ENCODE data around the gene RASSF4. TPM values are rescaled to one million over a fixed set of nuclear protein-coding genes. Genes with fewer than 3 reads are reported as not detected.

The RASSF4 gene, protein sequence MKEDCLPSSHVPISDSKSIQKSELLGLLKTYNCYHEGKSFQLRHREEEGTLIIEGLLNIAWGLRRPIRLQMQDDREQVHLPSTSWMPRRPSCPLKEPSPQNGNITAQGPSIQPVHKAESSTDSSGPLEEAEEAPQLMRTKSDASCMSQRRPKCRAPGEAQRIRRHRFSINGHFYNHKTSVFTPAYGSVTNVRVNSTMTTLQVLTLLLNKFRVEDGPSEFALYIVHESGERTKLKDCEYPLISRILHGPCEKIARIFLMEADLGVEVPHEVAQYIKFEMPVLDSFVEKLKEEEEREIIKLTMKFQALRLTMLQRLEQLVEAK
- 13.0 TPM for polyA plus RNA-seq (2013, experiment 1 of 2)
- polyA plus RNA-seq (2013, experiment 2 of 2), result 13.1 TPM

DNA sequence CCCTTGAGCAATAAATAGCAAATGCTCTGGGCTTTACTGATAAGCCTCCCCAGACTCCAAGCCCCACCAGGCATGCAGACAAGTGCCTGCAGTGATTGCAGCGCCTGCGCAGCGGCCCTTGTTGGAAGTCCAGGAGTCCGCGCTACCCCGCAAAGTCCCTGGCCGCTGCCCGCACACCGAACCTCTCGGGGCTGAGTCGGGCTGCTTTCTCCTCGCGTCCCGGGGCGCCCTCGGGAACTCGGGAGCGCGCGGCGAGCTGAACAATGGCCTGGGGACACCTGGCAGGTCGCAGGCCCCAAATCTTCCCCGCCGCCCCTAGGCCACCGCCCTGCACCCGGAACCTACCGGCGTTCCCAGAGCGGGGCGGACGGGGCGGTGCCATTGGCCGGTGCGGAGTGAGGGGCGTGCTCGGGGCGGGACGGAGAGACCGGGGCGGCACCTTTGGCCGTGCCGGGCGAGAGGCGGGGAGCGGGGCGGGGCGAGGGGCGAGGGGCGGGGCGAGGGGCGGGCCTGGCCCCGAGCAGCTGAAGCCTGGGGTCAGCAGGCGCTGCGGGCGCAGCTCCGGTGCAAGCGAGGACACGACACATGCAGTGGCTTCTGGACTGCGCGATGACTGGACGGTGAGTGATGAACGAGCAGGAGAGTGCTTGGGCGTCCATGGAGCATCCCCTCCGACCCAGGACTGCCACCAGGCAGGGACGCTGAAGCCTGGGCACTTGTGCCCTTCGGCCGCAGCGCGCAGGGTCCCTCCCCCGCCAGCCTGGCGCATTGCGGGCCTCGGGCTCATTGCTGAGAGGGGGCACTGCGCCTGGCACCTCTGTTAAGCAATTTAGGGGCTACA lies at the start of gene RASSF4:
Gene RASSF4, plus strand, starts transcription at position 556 of the 841 bp plus-strand sequence. CDS start 10,401 bp downstream, outside the sequence.
- peaks cover 0 to 2% of the 10 kb centered on the region in 2 donors for H3K9me3 ChIP-seq (replicated peaks in 1 of 2; ENCODE audit: control insufficient read depth in 2 of 2, insufficient read depth in 1 of 2, low read depth in 1 of 2, low read length in 2 of 2)
- H3K36me3 ChIP-seq (replicated peaks in 1 of 2; ENCODE audit: control insufficient read depth in 2 of 2, insufficient read depth in 2 of 2, low read length in 2 of 2), result peaks cover 2 to 7% of the 10 kb centered on the region in 2 donors
- peak; percentile 89 for DNase-seq (ENCODE audit: low spot score)

DNA sequence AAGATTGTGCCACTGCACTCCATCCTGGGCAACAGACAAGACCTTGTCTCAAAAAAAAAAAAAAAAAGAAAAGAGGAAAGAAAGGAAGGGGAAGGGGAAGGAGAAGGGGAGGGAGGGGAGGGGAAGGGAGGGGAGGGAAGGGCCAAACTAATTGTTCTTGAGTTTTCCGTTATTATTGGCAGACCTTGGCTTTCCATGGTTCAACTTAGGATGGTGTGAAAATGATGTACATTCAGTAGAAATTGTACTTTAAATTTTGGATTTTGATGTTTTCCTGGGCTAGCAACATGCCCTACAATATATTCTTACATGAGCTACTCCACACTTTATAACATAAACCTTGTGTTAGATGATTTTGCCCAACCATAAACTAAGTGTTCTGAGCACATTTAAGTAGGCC lies 49.7 kb upstream of the RASSF4 start:
- Histone ChIP-seq H4K8ac (ENCODE audit: low read depth, low read length) (no peak overlapping the region), H3K9ac (ENCODE audit: low read depth, low read length, poor library complexity) (no peak overlapping the region), H4K91ac (ENCODE audit: low read depth, low read length, poor library complexity) (no peak overlapping the region), H3K79me1 (ENCODE audit: low read depth, low read length) (no peaks in the 10 kb centered on the region), H2AK5ac (ENCODE audit: low read depth, low read length) (no peak overlapping the region), H3K9me3 (replicated peaks in 1 of 2; ENCODE audit: control insufficient read depth in 2 of 2, insufficient read depth in 1 of 2, low read depth in 1 of 2, low read length in 2 of 2) (peaks cover 0 to 2% of the 10 kb centered on the region in 2 donors), H3K27ac (replicated peaks; ENCODE audit: low read length) (no peak overlapping the region), H3K23ac (ENCODE audit: low read depth, low read length, poor library complexity) (no peak overlapping the region), H3K14ac (ENCODE audit: low read length) (no peak overlapping the region), H3K27me3 (ENCODE audit: control insufficient read depth in 3 of 3, insufficient read depth in 3 of 3, low read depth in 1 of 3, low read length in 3 of 3) (peaks cover 0 to 5% (median 0%) of the 10 kb centered on the region in 3 experiments), H2AFZ (ENCODE audit: low read length) (no peak overlapping the region), H3K18ac (ENCODE audit: low read length) (no peak overlapping the region), H3K4ac (ENCODE audit: low read length) (no peak overlapping the region), H2BK5ac (ENCODE audit: low read length) (no peak overlapping the region), H2BK120ac (ENCODE audit: low read depth, low read length) (no peak overlapping the region), H2BK15ac (ENCODE audit: low read length) (no peak overlapping the region), H2BK12ac (ENCODE audit: low read length) (no peak overlapping the region), H3K4me3 (ENCODE audit: low read length in 2 of 2) (no peak overlapping the region), H3K4me1 (ENCODE audit: control insufficient read depth in 2 of 2, insufficient read depth in 1 of 2, low read depth in 1 of 2, low read length in 2 of 2) (peaks cover 0 to 25% of the 10 kb centered on the region in 2 donors), H3K4me2 (ENCODE audit: insufficient read depth, low read length, poor library complexity, severe bottlenecking) (no peak overlapping the region), H3K36me3 (replicated peaks in 1 of 2; ENCODE audit: control insufficient read depth in 2 of 2, insufficient read depth in 2 of 2, low read length in 2 of 2) (no peaks in the 10 kb centered on the region)
- no CpG with 5 or more reads among the region's 1 CpG for WGBS, 2 donors (ENCODE audit: extremely low coverage in 2 of 2, insufficient read length in 2 of 2, insufficient replicate concordance in 1 of 2)
- DNase-seq (ENCODE audit: low spot score), result no peak

More for the DNA sequence above, at the start of gene RASSF4:
- Histone ChIP-seq H3K27ac (replicated peaks; ENCODE audit: low read length) (no peak within 1 kb of the TSS), H2BK120ac (ENCODE audit: low read depth, low read length) (peak within 1 kb of the TSS; percentile 2), H3K4me1 (ENCODE audit: control insufficient read depth in 2 of 2, insufficient read depth in 1 of 2, low read depth in 1 of 2, low read length in 2 of 2) (peaks cover 28 to 40% of the 10 kb centered on the region in 2 donors), H3K79me1 (ENCODE audit: low read depth, low read length) (no peaks in the 10 kb centered on the region), H3K27me3 (ENCODE audit: control insufficient read depth in 3 of 3, insufficient read depth in 3 of 3, low read depth in 1 of 3, low read length in 3 of 3) (peaks cover 0 to 2% (median 0%) of the 10 kb centered on the region in 3 experiments), H2BK15ac (ENCODE audit: low read length) (no peak within 1 kb of the TSS), H3K18ac (ENCODE audit: low read length) (peak within 1 kb of the TSS; percentile 93), H4K91ac (ENCODE audit: low read depth, low read length, poor library complexity) (no peak within 1 kb of the TSS), H3K14ac (ENCODE audit: low read length) (peak within 1 kb of the TSS; percentile 92), H2BK12ac (ENCODE audit: low read length) (peak within 1 kb of the TSS; percentile 98), H2BK5ac (ENCODE audit: low read length) (peak within 1 kb of the TSS; percentile 69), H3K23ac (ENCODE audit: low read depth, low read length, poor library complexity) (peak within 1 kb of the TSS; percentile 95), H3K4me3 (ENCODE audit: low read length in 2 of 2) (peak within 1 kb of the TSS; percentile 73 to 86), H4K8ac (ENCODE audit: low read depth, low read length) (no peak within 1 kb of the TSS), H3K9ac (ENCODE audit: low read depth, low read length, poor library complexity) (peak within 1 kb of the TSS; percentile 93), H3K4ac (ENCODE audit: low read length) (no peak within 1 kb of the TSS), H2AFZ (ENCODE audit: low read length) (peak within 1 kb of the TSS; percentile 98), H3K4me2 (ENCODE audit: insufficient read depth, low read length, poor library complexity, severe bottlenecking) (peak within 1 kb of the TSS; percentile 59), H2AK5ac (ENCODE audit: low read depth, low read length) (peak within 1 kb of the TSS; percentile 68)
- no CpG with 5 or more reads among the region's 74 CpGs for WGBS, 2 donors (ENCODE audit: extremely low coverage in 2 of 2, insufficient read length in 2 of 2, insufficient replicate concordance in 1 of 2)

DNA sequence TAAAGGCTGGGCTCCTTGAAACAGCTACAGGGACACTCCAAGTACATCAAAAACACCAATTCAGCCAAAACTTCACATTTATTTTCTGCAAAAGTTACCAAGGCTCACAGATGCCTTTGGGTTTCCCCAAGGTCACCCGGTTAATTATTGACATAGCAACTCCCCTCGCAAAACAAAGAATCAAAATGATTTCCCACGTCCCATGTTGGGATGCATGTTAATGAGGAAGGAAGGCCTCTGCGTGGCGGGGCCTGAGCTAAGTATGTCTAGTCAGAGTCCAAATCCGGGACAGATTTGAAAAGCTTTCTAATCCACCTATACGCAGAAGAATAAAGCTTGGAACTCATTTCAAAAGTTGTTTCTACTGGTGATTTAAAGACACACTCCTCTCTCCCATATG lies 49.0 kb upstream of the RASSF4 start:
- Histone ChIP-seq H3K4me2 (ENCODE audit: insufficient read depth, low read length, poor library complexity, severe bottlenecking) (no peak overlapping the region), H3K9ac (ENCODE audit: low read depth, low read length, poor library complexity) (no peak overlapping the region), H3K79me1 (ENCODE audit: low read depth, low read length) (no peaks in the 10 kb centered on the region), H3K27me3 (ENCODE audit: control insufficient read depth in 3 of 3, insufficient read depth in 3 of 3, low read depth in 1 of 3, low read length in 3 of 3) (peaks cover 0 to 5% (median 0%) of the 10 kb centered on the region in 3 experiments), H3K18ac (ENCODE audit: low read length) (no peak overlapping the region), H3K36me3 (replicated peaks in 1 of 2; ENCODE audit: control insufficient read depth in 2 of 2, insufficient read depth in 2 of 2, low read length in 2 of 2) (no peaks in the 10 kb centered on the region), H3K4me1 (ENCODE audit: control insufficient read depth in 2 of 2, insufficient read depth in 1 of 2, low read depth in 1 of 2, low read length in 2 of 2) (peaks cover 0 to 25% of the 10 kb centered on the region in 2 donors), H3K4ac (ENCODE audit: low read length) (no peak overlapping the region), H3K23ac (ENCODE audit: low read depth, low read length, poor library complexity) (no peak overlapping the region), H2BK12ac (ENCODE audit: low read length) (no peak overlapping the region), H3K4me3 (ENCODE audit: low read length in 2 of 2) (no peak overlapping the region), H4K8ac (ENCODE audit: low read depth, low read length) (no peak overlapping the region), H2BK5ac (ENCODE audit: low read length) (no peak overlapping the region), H3K27ac (replicated peaks; ENCODE audit: low read length) (no peak overlapping the region), H2BK120ac (ENCODE audit: low read depth, low read length) (no peak overlapping the region), H2AK5ac (ENCODE audit: low read depth, low read length) (no peak overlapping the region), H3K14ac (ENCODE audit: low read length) (no peak overlapping the region), H2AFZ (ENCODE audit: low read length) (no peak overlapping the region), H3K9me3 (replicated peaks in 1 of 2; ENCODE audit: control insufficient read depth in 2 of 2, insufficient read depth in 1 of 2, low read depth in 1 of 2, low read length in 2 of 2) (peaks cover 0 to 1% of the 10 kb centered on the region in 2 donors), H2BK15ac (ENCODE audit: low read length) (no peak overlapping the region), H4K91ac (ENCODE audit: low read depth, low read length, poor library complexity) (no peak overlapping the region)
- WGBS, 2 donors (ENCODE audit: extremely low coverage in 2 of 2, insufficient read length in 2 of 2, insufficient replicate concordance in 1 of 2), result no CpG with 5 or more reads among the region's 7 CpGs
- DNase-seq (ENCODE audit: low spot score), result no peak
